ENCODE data around the gene THSD4. TPM values are rescaled to one million over a fixed set of nuclear protein-coding genes. Genes with fewer than 3 reads are reported as not detected.

THSD4 gene
- total RNA-seq, 6 experiments from 2014 or later, result 5.2 to 21.8 (median 13.7) TPM

DNA sequence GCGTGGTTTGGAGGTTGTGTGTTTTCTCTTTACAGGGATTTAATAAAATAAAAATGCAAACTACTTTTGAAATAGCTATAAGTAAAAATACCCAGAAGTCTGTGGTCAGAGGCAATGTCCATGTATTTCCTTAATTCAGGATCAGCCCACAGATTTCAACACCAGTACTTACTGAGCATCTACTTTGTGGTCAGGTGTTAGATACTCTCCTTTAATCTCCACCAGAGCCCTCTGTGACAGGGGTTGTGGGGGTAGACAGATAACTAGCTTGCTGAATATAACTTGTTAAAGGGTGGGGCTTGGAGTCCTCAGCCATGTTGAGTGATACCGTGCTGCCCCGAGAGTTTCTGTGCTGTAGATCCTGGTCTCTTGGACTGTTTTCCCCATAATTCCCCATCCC lies 451.0 kb downstream of the THSD4 start:
- WGBS (ENCODE audit: insufficient coverage, low coverage, low lambda C conversion rate, missing lambda C conversion rate), result 91% methylated on average over 1 of the region's 3 CpGs
- ATAC-seq (no peak), DNase-seq (no peak)
- Histone ChIP-seq H3K36me3 (no peaks in the 10 kb centered on the region), H3K9me3 (no peaks in the 10 kb centered on the region), H3K27ac (no peak overlapping the region), H3K4me3 (no peak overlapping the region), H3K27me3 (no peaks in the 10 kb centered on the region), H3K4me1 (no peaks in the 10 kb centered on the region)
- intact Hi-C loops (cut with DNase I), result no loop called here
- TF ChIP-seq, protein P1, sequence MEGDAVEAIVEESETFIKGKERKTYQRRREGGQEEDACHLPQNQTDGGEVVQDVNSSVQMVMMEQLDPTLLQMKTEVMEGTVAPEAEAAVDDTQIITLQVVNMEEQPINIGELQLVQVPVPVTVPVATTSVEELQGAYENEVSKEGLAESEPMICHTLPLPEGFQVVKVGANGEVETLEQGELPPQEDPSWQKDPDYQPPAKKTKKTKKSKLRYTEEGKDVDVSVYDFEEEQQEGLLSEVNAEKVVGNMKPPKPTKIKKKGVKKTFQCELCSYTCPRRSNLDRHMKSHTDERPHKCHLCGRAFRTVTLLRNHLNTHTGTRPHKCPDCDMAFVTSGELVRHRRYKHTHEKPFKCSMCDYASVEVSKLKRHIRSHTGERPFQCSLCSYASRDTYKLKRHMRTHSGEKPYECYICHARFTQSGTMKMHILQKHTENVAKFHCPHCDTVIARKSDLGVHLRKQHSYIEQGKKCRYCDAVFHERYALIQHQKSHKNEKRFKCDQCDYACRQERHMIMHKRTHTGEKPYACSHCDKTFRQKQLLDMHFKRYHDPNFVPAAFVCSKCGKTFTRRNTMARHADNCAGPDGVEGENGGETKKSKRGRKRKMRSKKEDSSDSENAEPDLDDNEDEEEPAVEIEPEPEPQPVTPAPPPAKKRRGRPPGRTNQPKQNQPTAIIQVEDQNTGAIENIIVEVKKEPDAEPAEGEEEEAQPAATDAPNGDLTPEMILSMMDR (IDR thresholded peaks at IDR 0.05), result no peak
- no peak for TF ChIP-seq POLR2A (IDR thresholded peaks at IDR 0.05)

DNA sequence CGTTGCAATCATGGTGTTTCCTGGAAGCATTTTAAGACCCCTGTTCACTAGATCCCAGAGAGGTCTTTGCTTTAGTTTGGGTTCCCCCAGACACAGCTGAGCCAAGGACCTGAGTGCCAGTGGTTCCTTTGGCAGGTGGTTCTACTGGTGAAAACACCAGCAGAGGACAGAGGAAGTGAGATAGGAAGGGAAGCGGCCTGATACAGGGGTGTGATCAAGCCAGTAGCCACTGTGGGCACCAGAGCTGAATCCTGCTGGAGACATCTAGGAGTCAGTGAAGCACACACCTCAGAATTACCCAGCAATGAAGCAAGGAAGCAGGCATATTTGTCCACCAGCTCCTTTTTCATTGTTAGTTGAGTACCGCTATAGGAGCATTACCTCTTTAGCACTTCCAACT lies 451.9 kb downstream of the THSD4 start:
- no peaks in the 10 kb centered on the region for H3K27me3 ChIP-seq
- TF ChIP-seq POLR2A (IDR thresholded peaks at IDR 0.05), result no peak
- TF ChIP-seq, protein P1 (IDR thresholded peaks at IDR 0.05), result no peak
- H3K9me3 ChIP-seq, result no peaks in the 10 kb centered on the region
- H3K27ac ChIP-seq, result no peak overlapping the region
- intact Hi-C loops (cut with DNase I), result no loop called here
- H3K4me3 ChIP-seq, result no peak overlapping the region
- ATAC-seq, result no peak
- H3K36me3 ChIP-seq, result no peaks in the 10 kb centered on the region
- WGBS (ENCODE audit: insufficient coverage, low coverage, low lambda C conversion rate, missing lambda C conversion rate), result 61% methylated on average over 3 of the region's 3 CpGs
- no peaks in the 10 kb centered on the region for H3K4me1 ChIP-seq
- DNase-seq, result no peak

DNA sequence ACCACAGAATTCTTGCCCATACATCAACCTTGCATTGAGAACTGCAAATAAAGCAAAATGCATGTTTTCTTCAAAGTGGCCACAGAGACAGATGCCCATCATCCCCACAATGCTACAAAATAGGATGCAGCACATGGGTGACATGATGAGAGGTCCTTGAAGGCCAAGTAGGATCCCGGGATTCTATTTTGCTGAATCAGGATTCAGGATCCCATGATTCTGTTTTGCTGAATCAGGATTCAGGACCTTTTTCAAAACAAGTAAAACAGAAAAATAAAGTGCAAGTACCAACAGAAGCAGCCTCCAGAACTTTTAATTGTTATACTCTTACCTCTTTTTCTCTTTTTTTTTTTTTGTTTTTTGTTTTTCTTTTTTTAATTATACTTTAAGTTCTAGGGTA lies 453.0 kb downstream of the THSD4 start:
- DNase-seq, result no peak
- no peak for TF ChIP-seq POLR2A (IDR thresholded peaks at IDR 0.05)
- TF ChIP-seq, protein P1 (IDR thresholded peaks at IDR 0.05), result no peak
- no peak for ATAC-seq
- no peak overlapping the region for H3K27ac ChIP-seq
- H3K27me3 ChIP-seq, result no peaks in the 10 kb centered on the region
- intact Hi-C loops (cut with DNase I), result no loop called here
- no peaks in the 10 kb centered on the region for H3K4me1 ChIP-seq
- H3K4me3 ChIP-seq, result no peak overlapping the region
- H3K36me3 ChIP-seq, result no peaks in the 10 kb centered on the region
- no peaks in the 10 kb centered on the region for H3K9me3 ChIP-seq
- WGBS (ENCODE audit: insufficient coverage, low coverage, low lambda C conversion rate, missing lambda C conversion rate), result 67% methylated on average over 1 of the region's 1 CpG

DNA sequence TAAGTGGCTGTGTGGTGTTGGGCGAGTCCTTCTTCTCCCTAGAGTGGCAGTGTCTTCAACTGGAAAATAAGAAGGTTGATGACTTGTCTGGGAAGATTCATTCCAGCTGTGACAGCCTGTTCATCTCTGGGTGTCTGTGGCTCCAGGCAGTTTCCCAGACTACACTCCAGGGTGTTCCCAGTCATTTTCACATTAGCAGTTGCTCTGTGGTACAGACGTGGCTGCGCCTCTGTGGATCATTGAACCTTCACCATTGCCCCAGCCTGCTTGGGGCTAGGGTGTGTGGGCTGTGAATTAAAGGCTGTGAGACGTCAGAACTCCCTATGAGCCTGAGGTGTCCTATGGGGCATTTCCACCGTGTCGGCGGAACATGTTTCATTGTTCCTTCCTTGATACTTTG lies 455.5 kb downstream of the THSD4 start:
- Histone ChIP-seq H3K27me3 (no peaks in the 10 kb centered on the region), H3K27ac (no peak overlapping the region), H3K4me3 (no peak overlapping the region), H3K9me3 (no peaks in the 10 kb centered on the region), H3K36me3 (no peaks in the 10 kb centered on the region), H3K4me1 (no peaks in the 10 kb centered on the region)
- intact Hi-C loops (cut with DNase I), result no loop called here
- TF ChIP-seq POLR2A (IDR thresholded peaks at IDR 0.05), result no peak
- TF ChIP-seq, protein P1 (IDR thresholded peaks at IDR 0.05), result no peak
- no CpG with 5 or more reads among the region's 7 CpGs for WGBS (ENCODE audit: insufficient coverage, low coverage, low lambda C conversion rate, missing lambda C conversion rate)
- no peak for ATAC-seq
- DNase-seq, result no peak

DNA sequence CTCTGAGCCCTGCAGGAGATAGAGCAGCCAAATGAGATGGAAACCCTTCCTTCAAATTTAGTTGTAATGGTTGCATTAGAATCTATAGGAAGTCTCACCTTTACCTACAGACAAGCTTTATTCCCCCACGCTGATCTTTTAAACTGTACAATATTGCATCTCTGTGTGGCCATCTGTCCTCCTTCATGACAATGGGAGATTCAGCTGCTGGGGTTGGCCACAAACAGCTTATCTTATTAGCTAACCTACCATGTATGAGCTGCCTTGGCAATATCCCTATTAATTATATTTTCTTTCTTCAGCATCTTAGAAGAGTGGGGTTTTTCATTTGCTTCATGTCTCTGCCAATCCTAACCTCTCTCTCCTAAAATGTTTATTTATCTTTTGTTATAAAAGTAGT lies 456.4 kb downstream of the THSD4 start:
- Histone ChIP-seq H3K4me1 (no peaks in the 10 kb centered on the region), H3K27me3 (no peaks in the 10 kb centered on the region), H3K4me3 (no peak overlapping the region), H3K36me3 (no peaks in the 10 kb centered on the region), H3K27ac (no peak overlapping the region), H3K9me3 (no peaks in the 10 kb centered on the region)
- 100% methylated on average over 1 of the region's 1 CpG for WGBS (ENCODE audit: insufficient coverage, low coverage, low lambda C conversion rate, missing lambda C conversion rate)
- ATAC-seq, result no peak
- TF ChIP-seq, protein P1 (IDR thresholded peaks at IDR 0.05), result no peak
- no peak for TF ChIP-seq POLR2A (IDR thresholded peaks at IDR 0.05)
- intact Hi-C loops (cut with DNase I), result no loop called here
- no peak for DNase-seq
